GM03348 (cell line): ENCODE measurements around the gene RPS28.
"Not testable (repeated sequence)": the region's sequence is repeated elsewhere in the genome, so short reads cannot be mapped to it uniquely, and the experiment has no call there.

Source experiments
- DNase-seq: peaks from one replicate; pipeline ENCODE4 v3.0.0; 2012; ENCODE audit warnings: low spot score

RPS28 gene

GRCh38 chr19:8321067-8321985 lies at the start of gene RPS28, which contains the start of gene NDUFA7:
TSS of gene RPS28 (plus strand) at chr19:8321496. CDS start at chr19:8321531, 35 bp downstream.
TSS of gene NDUFA7 (minus strand) at chr19:8321375. CDS start at chr19:8321358, 17 bp downstream.
- peak; percentile 98 for DNase-seq

GRCh38 chr19:8276508-8276907 lies 44.8 kb upstream of the RPS28 start:
- DNase-seq: not testable (repeated sequence)

- not testable (repeated sequence) for DNase-seq
Measured at GRCh38 chr19:8291337-8291736, 30.0 kb upstream of the RPS28 start.

- DNase-seq: no peak
Measured at GRCh38 chr19:8302357-8302691, 19.0 kb upstream of the RPS28 start.

- DNase-seq: no peak
Measured at GRCh38 chr19:8302734-8303133, 18.6 kb upstream of the RPS28 start.

DNA sequence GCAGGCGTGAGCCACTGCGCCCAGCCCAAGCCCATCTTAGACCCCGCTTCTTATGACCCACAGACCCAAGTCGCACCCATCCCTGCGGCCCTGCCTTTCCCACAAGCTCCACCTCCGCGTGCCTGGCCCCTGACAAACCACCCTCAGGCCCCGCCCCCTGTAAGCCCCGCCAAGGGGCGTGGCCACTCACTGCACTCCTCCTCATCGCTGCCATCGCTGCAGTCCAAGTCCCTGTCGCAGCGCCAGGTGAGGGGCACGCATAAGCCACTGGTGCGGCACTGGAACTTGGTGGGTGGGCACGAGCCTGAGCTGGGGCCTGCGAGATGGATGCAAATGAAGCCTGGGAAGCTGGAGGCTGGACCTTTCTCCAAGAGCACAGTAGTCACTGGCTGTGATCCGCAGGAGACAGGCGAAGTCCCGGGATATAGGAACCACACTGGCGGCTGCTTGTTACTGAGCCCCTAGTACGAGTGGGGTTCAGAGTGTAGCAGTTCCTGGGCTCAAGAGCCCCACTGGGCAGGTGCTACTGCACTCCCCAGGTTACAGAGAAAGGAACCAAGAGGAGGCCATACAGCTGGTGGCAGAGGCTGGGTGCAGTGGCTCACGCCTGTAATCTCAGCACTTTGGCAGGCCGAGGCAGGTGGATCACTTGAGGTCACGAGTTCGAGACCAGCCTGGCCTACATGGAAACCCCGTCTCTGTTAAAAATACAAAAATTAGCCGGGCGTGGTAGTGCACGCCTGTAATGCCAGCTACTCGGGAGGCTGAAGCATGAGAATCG lies 16.3 kb upstream of the RPS28 start:
- DNase-seq: no peak

DNA sequence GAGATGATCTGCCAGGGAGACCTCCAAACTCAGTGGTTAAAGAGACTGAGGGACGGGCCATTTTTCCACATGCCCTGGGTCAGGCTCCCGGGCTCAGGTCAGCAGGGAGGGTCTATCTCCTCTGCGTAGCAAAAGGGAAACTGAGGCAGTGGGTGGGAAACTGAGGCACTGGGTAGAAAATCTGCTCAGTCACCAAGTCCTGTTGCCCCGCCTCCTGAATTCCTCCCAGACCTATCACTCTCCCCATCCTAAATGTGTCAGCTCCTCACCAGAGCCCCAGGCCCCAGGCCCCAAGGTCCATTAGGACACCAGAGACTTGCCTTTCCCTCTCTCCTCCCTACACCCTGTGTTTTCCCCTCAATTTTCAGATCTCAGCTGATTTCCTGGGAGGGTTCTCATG lies 15.5 kb upstream of the RPS28 start:
- DNase-seq: no peak

- DNase-seq: no peak
Measured at GRCh38 chr19:8306235-8307054, 14.9 kb upstream of the RPS28 start.

GRCh38 chr19:8307400-8307964 lies 13.8 kb upstream of the RPS28 start:
- DNase-seq: no peak

- peak; percentile 97 for DNase-seq
Measured at GRCh38 chr19:8307965-8308866, 13.1 kb upstream of the RPS28 start, which contains the start of gene CD320. TSS of gene CD320 (minus strand) at chr19:8308358. CDS start at chr19:8308290, 68 bp downstream.

GRCh38 chr19:8308891-8309291 lies 12.4 kb upstream of the RPS28 start:
- DNase-seq: no peak

DNA sequence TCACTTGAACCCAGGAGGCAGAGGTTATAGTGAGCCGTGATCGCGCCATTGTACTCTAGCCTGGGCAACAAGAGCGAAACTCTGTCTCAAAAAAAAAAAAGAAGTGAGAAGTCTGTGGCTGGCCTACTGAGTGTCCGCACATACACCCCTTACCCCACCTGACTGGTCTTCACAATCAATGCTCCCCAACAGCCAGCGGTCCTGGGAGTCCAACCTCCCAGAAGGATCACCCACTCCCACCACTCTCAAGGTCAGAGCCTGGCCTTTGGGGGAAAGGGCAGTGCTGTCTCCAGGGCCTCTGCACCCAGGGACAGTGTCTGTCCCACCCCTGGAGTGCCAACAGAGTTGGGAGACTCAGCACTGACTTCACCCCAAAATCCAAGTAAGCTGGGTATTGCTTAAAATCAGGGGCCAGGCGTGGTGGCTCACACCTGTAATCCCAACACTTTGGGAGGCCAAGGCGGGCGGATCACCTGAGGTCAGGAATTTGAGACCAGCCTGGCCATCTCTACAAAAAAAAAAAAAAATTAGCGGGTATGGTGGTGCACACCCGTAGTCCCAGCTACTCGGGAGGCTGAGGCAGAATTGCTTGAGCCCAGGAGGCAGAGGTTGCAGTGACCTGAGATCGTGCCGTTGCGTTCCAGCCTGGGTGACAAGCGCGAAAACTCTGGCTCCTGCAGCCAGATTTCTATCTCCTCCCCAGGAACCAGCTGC lies 10.8 kb upstream of the RPS28 start:
- no peak for DNase-seq

- no peak for DNase-seq
Measured at GRCh38 chr19:8311461-8312260, 9.6 kb upstream of the RPS28 start.

- not testable (repeated sequence) for DNase-seq
Measured at GRCh38 chr19:8314981-8315640, 6.2 kb upstream of the RPS28 start.

GRCh38 chr19:8316351-8317125 lies 4.8 kb upstream of the RPS28 start:
- DNase-seq: no peak

- not testable (repeated sequence) for DNase-seq
Measured at GRCh38 chr19:8318835-8319234, 2.5 kb upstream of the RPS28 start.

- no peak for DNase-seq
Measured at GRCh38 chr19:8319807-8320520, 1.3 kb upstream of the RPS28 start.
